Kidney (tissue), 14 donors: ENCODE results near the gene SLC25A21. TPM values are rescaled to one million over a fixed set of nuclear protein-coding genes. Genes with fewer than 3 reads are reported as not detected.

Experiments used
- DNase-seq, 5 donors: peaks; one replicate each; pipeline ENCODE4 v3.0.0-alpha.2; 2013 to 2020
- FAIRE-seq: peaks from 2 replicates; lab custom pipeline; 2012; peaks lifted over from hg19 to GRCh38; lab: Jason Lieb, UNC
- H3K27ac ChIP-seq, 2 donors: one replicate each; pipeline ENCODE4 v1.7.0; 2013; ENCODE audit warnings: low read depth in 2 of 2, low read length in 2 of 2, inconsistent platforms in 1 of 2
- H3K27me3 ChIP-seq: one replicate; pipeline ENCODE4 v1.7.1; 2013; ENCODE audit warnings: low read length, inconsistent platforms; ENCODE audit not compliant: control insufficient read depth, insufficient read depth
- H3K36me3 ChIP-seq, 3 donors: one replicate each; pipeline versions ENCODE4 v1.7.0 to v1.7.1; 2013; ENCODE audit warnings: low read length in 3 of 3, control low read depth in 1 of 3, inconsistent platforms in 1 of 3; ENCODE audit not compliant: insufficient read depth in 3 of 3, control insufficient read depth in 2 of 3
- H3K4me1 ChIP-seq, 3 donors: one replicate each; pipeline versions ENCODE4 v1.7.0 to v1.7.1; 2013; ENCODE audit warnings: low read length in 3 of 3, inconsistent platforms in 1 of 3, low read depth in 1 of 3; ENCODE audit not compliant: control insufficient read depth in 2 of 3, insufficient read depth in 2 of 3
- H3K4me3 ChIP-seq, 3 donors: one replicate each; pipeline versions ENCODE4 v1.7.0 to v1.8.1; 2013; ENCODE audit warnings: low read length in 3 of 3, control low read depth in 1 of 3, inconsistent platforms in 1 of 3
- H3K9ac ChIP-seq, 3 donors: one replicate each; pipeline versions ENCODE4 v1.7.0 to v1.7.1; 2013; ENCODE audit warnings: low read length in 3 of 3, control low read depth in 1 of 3, inconsistent platforms in 1 of 3
- H3K9me3 ChIP-seq, 3 donors: one replicate each; pipeline versions ENCODE4 v1.7.0 to v1.7.1; 2013; ENCODE audit warnings: low read length in 3 of 3, control low read depth in 1 of 3, inconsistent platforms in 1 of 3; ENCODE audit not compliant: control insufficient read depth in 2 of 3, insufficient read depth in 1 of 3
- CTCF ChIP-seq: IDR thresholded peaks from 3 replicates; pipeline ENCODE4 v1.5.1; 2012; ENCODE audit warnings: mild to moderate bottlenecking, moderate library complexity, borderline replicate concordance; ENCODE audit not compliant: insufficient read depth; ENCODE audit errors: extremely low read depth
- intact Hi-C: fragments of 100-400 bp; cut with DNase I; formaldehyde crosslinking; loops from one replicate; pipeline ENCODE4 v1.11.1; 2022
- polyA plus RNA-seq: library from polyadenylated mRNA; stranded (reverse); fragments of 350-450 nt; fragmentation: Illumina TruSeq; extraction: RNeasy Lipid Tissue Mini Kit (QIAGEN cat#74804); gene quantifications from one replicate; pipeline ENCODE4 v1.2.3, GENCODE V29; 2014; ENCODE audit warnings: low read depth, low replicate concordance; ENCODE audit not compliant: insufficient read depth
- total RNA-seq: library from RNA; stranded (reverse); fragmentation: NEBNext Ultra II Directional; extraction: Animal tissue kit (Norgen Biotek cat#: 25700); gene quantifications from one replicate; pipeline ENCODE4 v1.2.1, GENCODE V29; 2021
- donor health status: control.
- donor health status: control.
- donor health status: control.
- donor health status: control.
- donor health status: control.
- donor health status: DM: yes; HTN: yes; CAD: no.
- donor health status: Normal renal cell carcinoma (clear cell type).

Gene SLC25A21
- total and polyA plus RNA-seq, 2 donors from 2014 or later = 1.3 to 1.4 TPM

DNA sequence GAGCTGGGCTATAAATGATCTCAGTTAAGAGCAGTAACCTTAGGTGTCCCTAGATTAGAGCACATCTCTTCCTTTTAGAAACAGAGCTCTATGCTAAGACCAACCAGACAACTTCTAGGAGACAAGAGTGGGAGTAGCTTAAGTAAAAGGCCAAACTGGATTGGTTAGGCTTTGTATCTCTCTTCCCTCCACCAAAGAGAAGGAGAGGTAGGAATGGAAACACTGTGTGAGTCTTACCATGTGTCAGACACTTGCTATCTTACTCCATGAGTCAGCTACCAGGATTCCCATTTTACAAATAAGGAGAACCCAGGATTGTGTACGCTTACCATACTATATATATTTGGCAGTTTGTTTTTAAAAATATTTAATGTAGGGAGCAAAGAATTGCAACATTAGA lies 387.9 kb downstream of the SLC25A21 start:
- no peaks in the 10 kb centered on the region for H3K4me1 ChIP-seq
- H3K36me3 ChIP-seq = no peaks in the 10 kb centered on the region
- H3K27me3 ChIP-seq = no peaks in the 10 kb centered on the region
- H3K27ac ChIP-seq = no peak overlapping the region
- H3K4me3 ChIP-seq = no peak overlapping the region
- DNase-seq (no peak), FAIRE-seq (no peak)
- TF ChIP-seq CTCF = no peak
- intact Hi-C loops = no loop called here
- peaks cover 0 to 10% (median 4%) of the 10 kb centered on the region in 3 donors for H3K9me3 ChIP-seq
- no peak overlapping the region for H3K9ac ChIP-seq

GRCh38 chr14:36781897-36782296 lies 390.5 kb downstream of the SLC25A21 start:
- H3K36me3 ChIP-seq = no peaks in the 10 kb centered on the region
- H3K9ac ChIP-seq = no peak overlapping the region
- no peak for DNase-seq
- peaks cover 0 to 10% (median 4%) of the 10 kb centered on the region in 3 donors for H3K9me3 ChIP-seq
- intact Hi-C loops = no loop called here
- H3K4me1 ChIP-seq = no peaks in the 10 kb centered on the region
- no peak for FAIRE-seq
- H3K27me3 ChIP-seq = no peaks in the 10 kb centered on the region
- no peak for TF ChIP-seq CTCF
- H3K4me3 ChIP-seq = no peak overlapping the region
- no peak overlapping the region for H3K27ac ChIP-seq

GRCh38 chr14:36773558-36773957 lies 398.8 kb downstream of the SLC25A21 start:
- DNase-seq = no peak
- Histone ChIP-seq H3K9ac (no peak overlapping the region), H3K9me3 (no peaks in the 10 kb centered on the region), H3K27me3 (no peaks in the 10 kb centered on the region), H3K27ac (no peak overlapping the region), H3K36me3 (no peaks in the 10 kb centered on the region), H3K4me1 (no peaks in the 10 kb centered on the region), H3K4me3 (no peak overlapping the region)
- no peak for FAIRE-seq
- no peak for TF ChIP-seq CTCF
- intact Hi-C loops = no loop called here

GRCh38 chr14:36773136-36773540 lies 399.3 kb downstream of the SLC25A21 start:
- Histone ChIP-seq H3K27ac (no peak overlapping the region), H3K9ac (no peak overlapping the region), H3K4me1 (no peaks in the 10 kb centered on the region), H3K36me3 (no peaks in the 10 kb centered on the region), H3K4me3 (no peak overlapping the region), H3K27me3 (no peaks in the 10 kb centered on the region), H3K9me3 (no peaks in the 10 kb centered on the region)
- DNase-seq = no peak
- intact Hi-C loops = no loop called here
- no peak for FAIRE-seq
- TF ChIP-seq CTCF = no peak
